Measurements from ENCODE around the gene MAPK13. TPM values are rescaled to one million over a fixed set of nuclear protein-coding genes. Genes with fewer than 3 reads are reported as not detected.
A peak's percentile ranks its signal among the peaks of the same experiment; 100 is the strongest.
"Not testable (repeated sequence)": the region's sequence is repeated elsewhere in the genome, so short reads cannot be mapped to it uniquely, and the experiment has no call there.

MAPK13 gene
- total RNA-seq, 1 experiment from 2014 or later = 52.3 TPM

- Mint-ChIP-seq H3K4me1 (ENCODE audit: low read depth, unreplicated experiment) (peaks cover 41% of the 10 kb centered on the region), H3K27me3 (ENCODE audit: unreplicated experiment) (no peaks in the 10 kb centered on the region), H3K4me3 (ENCODE audit: low read depth, unreplicated experiment) (no peak overlapping the region), H3K9me3 (ENCODE audit: low read depth, unreplicated experiment) (no peaks in the 10 kb centered on the region), H3K27ac (ENCODE audit: unreplicated experiment) (no peak overlapping the region), H3K36me3 (ENCODE audit: insufficient read depth, unreplicated experiment) (peaks cover 28% of the 10 kb centered on the region)
- intact Hi-C loops (cut with micrococcal nuclease; ENCODE audit: unreplicated experiment) = no loop called here
- no peak for TF ChIP-seq CTCF (IDR thresholded peaks at IDR 0.05; ENCODE audit: unreplicated experiment)
- CTCF ChIA-PET = no interaction called here
- BruUV-seq (replicated peaks) = no TSS peak
- DNase-seq = no peak
Observed at GRCh38 chr6:36128793-36129192, 1.5 kb upstream of the MAPK13 start.

- H3K9me3 Mint-ChIP-seq (ENCODE audit: low read depth, unreplicated experiment); H3K27me3 Mint-ChIP-seq (ENCODE audit: unreplicated experiment); intact Hi-C loops (cut with micrococcal nuclease; ENCODE audit: unreplicated experiment); BruUV-seq (replicated peaks); DNase-seq: not testable (repeated sequence)
- Mint-ChIP-seq H3K4me3 (ENCODE audit: low read depth, unreplicated experiment) (peak overlapping the region; percentile 72), H3K27ac (ENCODE audit: unreplicated experiment) (peak overlapping the region; percentile 74), H3K36me3 (ENCODE audit: insufficient read depth, unreplicated experiment) (peaks cover 22% of the 10 kb centered on the region), H3K4me1 (ENCODE audit: low read depth, unreplicated experiment) (peaks cover 41% of the 10 kb centered on the region)
- CTCF ChIA-PET = interaction anchor here (1.0 kb wide), 1 partner anchor 8 kb away, joined by 4 read pairs; no protein-coding TSS in a partner anchor
Observed at GRCh38 chr6:36129334-36129733, 979 bp upstream of the MAPK13 start.

- peaks cover 29% of the 10 kb centered on the region for H3K36me3 Mint-ChIP-seq (ENCODE audit: insufficient read depth, unreplicated experiment)
- no peaks in the 10 kb centered on the region for H3K9me3 Mint-ChIP-seq (ENCODE audit: low read depth, unreplicated experiment)
- H3K4me3 Mint-ChIP-seq (ENCODE audit: low read depth, unreplicated experiment) = peak overlapping the region; percentile 72
- intact Hi-C loops (cut with micrococcal nuclease; ENCODE audit: unreplicated experiment) = loop anchor here (2.0 kb wide), 1 partner anchor 66 kb away; the partner anchor contains the start of gene BRPF3
- H3K27me3 Mint-ChIP-seq (ENCODE audit: unreplicated experiment) = no peaks in the 10 kb centered on the region
- CTCF ChIA-PET = interaction anchor here (0.6 to 1.8 kb wide), 6 partner anchors 10 to 103 kb away, joined by 3 to 6 read pairs (median 4); partner anchors contain the start of gene MAPK14
- DNase-seq = peak; percentile 87
- H3K4me1 Mint-ChIP-seq (ENCODE audit: low read depth, unreplicated experiment) = peaks cover 41% of the 10 kb centered on the region
- peak overlapping the region; percentile 59 for H3K27ac Mint-ChIP-seq (ENCODE audit: unreplicated experiment)
- peak; percentile 45 for TF ChIP-seq CTCF (IDR thresholded peaks at IDR 0.05; ENCODE audit: unreplicated experiment)
- BruUV-seq (replicated peaks) = no TSS peak
Observed at GRCh38 chr6:36130667-36131510, 576 bp downstream of the MAPK13 start.

GRCh38 chr6:36131511-36132245, 1.4 kb downstream of the MAPK13 start:
- Mint-ChIP-seq H3K9me3 (ENCODE audit: low read depth, unreplicated experiment) (no peaks in the 10 kb centered on the region), H3K27ac (ENCODE audit: unreplicated experiment) (peak overlapping the region; percentile 59), H3K4me1 (ENCODE audit: low read depth, unreplicated experiment) (peaks cover 39% of the 10 kb centered on the region), H3K4me3 (ENCODE audit: low read depth, unreplicated experiment) (peak overlapping the region; percentile 72), H3K36me3 (ENCODE audit: insufficient read depth, unreplicated experiment) (peaks cover 36% of the 10 kb centered on the region), H3K27me3 (ENCODE audit: unreplicated experiment) (no peaks in the 10 kb centered on the region)
- CTCF ChIA-PET = interaction anchor here (0.7 to 1.8 kb wide), 4 partner anchors 11 to 104 kb away, joined by 3 to 6 read pairs (median 4); partner anchors contain the start of gene MAPK14
- TF ChIP-seq CTCF (IDR thresholded peaks at IDR 0.05; ENCODE audit: unreplicated experiment) = no peak
- DNase-seq = peak; percentile 62
- intact Hi-C loops (cut with micrococcal nuclease; ENCODE audit: unreplicated experiment) = loop anchor here (2.0 kb wide), 1 partner anchor 65 kb away; the partner anchor contains the start of gene BRPF3
- no TSS peak for BruUV-seq (replicated peaks)
